Mucosa of descending colon (tissue), 3 donors: ENCODE results near the gene SOX6. TPM values are rescaled to one million over a fixed set of nuclear protein-coding genes. Genes with fewer than 3 reads are reported as not detected.

Experiments
- ATAC-seq: fragments of 200-7000 bp; cut with Tn5 transposase; one replicate; pipeline ENCODE4 v1.9.1; 2020; ENCODE audit warnings: mild to moderate bottlenecking, moderate library complexity
- DNase-seq, 3 donors: peaks; one replicate each; pipeline ENCODE4 v3.0.0-alpha.2; 2020
- H3K36me3 ChIP-seq: fragments of 200-600 bp; one replicate; pipeline ENCODE4 v1.8.0; 2021; ENCODE audit warnings: low read depth, mild to moderate bottlenecking
- H3K4me1 ChIP-seq: fragments of 200-600 bp; one replicate; pipeline ENCODE4 v1.8.0; 2021; ENCODE audit warnings: low read depth, mild to moderate bottlenecking
- H3K4me3 ChIP-seq: fragments of 200-600 bp; one replicate; pipeline ENCODE4 v1.8.0; 2021; ENCODE audit warnings: mild to moderate bottlenecking
- H3K9me3 ChIP-seq: fragments of 200-600 bp; one replicate; pipeline ENCODE4 v1.8.0; 2021; ENCODE audit warnings: mild to moderate bottlenecking
- CTCF ChIP-seq: fragments of 200-600 bp; IDR thresholded peaks from one replicate; pipeline ENCODE4 v1.8.0; 2022; ENCODE audit warnings: antibody characterized with exemption, mild to moderate bottlenecking
- intact Hi-C, 2 donors: fragments of 100-400 bp; cut with DNase I in 1 of 2; cut with micrococcal nuclease in 1 of 2; formaldehyde crosslinking; loops; one replicate each; pipeline versions ENCODE4 v1.11.0 to v1.11.1; 2022; cut with DNase I, micrococcal nuclease
- total RNA-seq, 3 donors: library from RNA; stranded (reverse); fragmentation: NEBNext Ultra II Directional in 2 of 3; extraction: Animal tissue kit (Norgen Biotek cat#: 25700) in 2 of 3; gene quantifications; one replicate each; pipeline versions ENCODE4 v1.2.1 to v1.2.4, GENCODE V29; 2021 to 2023
- donor health status: DM: no; HTN: no; CAD: no; lungs with moderate emphysema.
- donor health status: DM: no; HTN: no; CAD: no.
- donor health status: DM: no; HTN: yes; CAD: no.

SOX6 gene
- total RNA-seq, 3 donors from 2014 or later: 5.8 to 6.5 (median 6.0) TPM

GRCh38 chr11:15972838-15973237, 383.5 kb downstream of the SOX6 start:
- Histone ChIP-seq H3K4me3 (no peak overlapping the region), H3K9me3 (no peaks in the 10 kb centered on the region), H3K36me3 (no peaks in the 10 kb centered on the region), H3K4me1 (peaks cover 13% of the 10 kb centered on the region)
- ATAC-seq (peak; percentile 26), DNase-seq (no peak)
- no peak for TF ChIP-seq CTCF
- intact Hi-C loops: no loop called here

GRCh38 chr11:15971215-15971546, 385.2 kb downstream of the SOX6 start:
- TF ChIP-seq CTCF: no peak
- no peak overlapping the region for H3K4me3 ChIP-seq
- no peaks in the 10 kb centered on the region for H3K36me3 ChIP-seq
- peaks cover 25% of the 10 kb centered on the region for H3K4me1 ChIP-seq
- H3K9me3 ChIP-seq: no peaks in the 10 kb centered on the region
- DNase-seq: no peak
- ATAC-seq: no peak
- intact Hi-C loops: no loop called here

DNA sequence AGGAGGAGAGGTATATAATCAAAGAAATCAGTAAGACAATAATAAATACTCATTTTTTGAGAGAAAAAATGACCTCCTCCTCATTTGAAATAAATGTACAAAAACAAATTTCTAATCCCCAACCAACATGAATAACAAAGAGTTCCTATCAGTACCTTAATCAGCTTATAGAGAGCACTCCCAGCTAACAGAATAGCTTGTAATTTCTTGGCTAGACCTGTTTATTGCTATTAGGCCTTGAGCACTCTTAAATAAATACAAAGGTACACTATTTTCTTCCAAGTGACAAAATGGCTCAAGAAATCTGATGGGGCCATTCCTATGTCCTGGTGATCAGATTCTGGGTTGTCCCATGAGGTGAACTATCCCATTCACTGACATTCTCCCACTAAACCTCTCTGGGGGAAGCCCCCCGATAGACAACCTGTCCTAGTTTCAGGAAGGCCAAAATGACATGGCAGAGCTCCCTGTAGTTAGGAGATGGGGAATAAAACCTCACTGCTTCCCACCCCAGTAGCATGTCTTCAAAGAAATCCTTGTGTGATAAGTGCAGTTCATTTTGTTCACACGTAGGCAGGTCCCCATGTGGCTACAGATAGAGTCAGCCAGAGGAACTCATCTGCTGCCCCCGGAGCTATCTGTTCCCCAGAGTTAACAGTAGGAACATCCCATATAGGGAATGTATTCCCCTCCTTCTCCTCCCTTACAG, 385.7 kb downstream of the SOX6 start:
- Histone ChIP-seq H3K4me3 (no peak overlapping the region), H3K4me1 (peaks cover 29% of the 10 kb centered on the region), H3K36me3 (no peaks in the 10 kb centered on the region), H3K9me3 (no peaks in the 10 kb centered on the region)
- DNase-seq (no peak), ATAC-seq (no peak)
- intact Hi-C loops: no loop called here
- TF ChIP-seq CTCF: no peak

DNA sequence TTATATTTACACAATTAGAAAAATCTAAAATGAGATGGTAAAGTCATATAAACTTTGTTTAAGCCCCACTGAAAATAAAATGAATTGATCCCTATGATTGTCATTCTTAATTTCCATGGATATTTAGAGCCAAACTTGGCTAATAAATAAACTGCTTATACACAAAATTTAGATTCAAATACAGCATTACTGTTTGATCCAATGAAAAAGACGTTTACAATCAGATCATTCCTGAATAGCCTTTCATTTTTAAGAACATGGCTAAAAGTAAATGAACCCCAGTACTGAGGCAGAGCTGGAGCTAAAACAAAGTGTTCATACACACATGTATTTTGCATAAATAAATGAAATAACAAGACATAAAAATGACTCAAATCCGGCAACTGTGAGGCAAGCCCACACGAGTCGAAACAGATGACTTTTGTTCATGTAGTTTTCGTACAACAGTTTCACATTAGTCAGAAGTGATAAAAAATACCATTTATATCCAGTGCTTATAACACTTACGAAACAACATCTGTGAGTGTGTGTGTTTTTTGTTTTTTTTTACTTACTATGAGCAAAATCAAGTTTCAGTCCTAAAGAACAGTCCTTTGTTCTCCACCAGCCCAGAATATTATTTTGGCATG, 386.5 kb downstream of the SOX6 start:
- Histone ChIP-seq H3K9me3 (no peaks in the 10 kb centered on the region), H3K4me1 (peaks cover 32% of the 10 kb centered on the region), H3K36me3 (no peaks in the 10 kb centered on the region), H3K4me3 (no peak overlapping the region)
- TF ChIP-seq CTCF: no peak
- ATAC-seq (no peak), DNase-seq (no peak)
- intact Hi-C loops: no loop called here

GRCh38 chr11:15969281-15969680, 387.1 kb downstream of the SOX6 start:
- Histone ChIP-seq H3K4me3 (no peak overlapping the region), H3K4me1 (peaks cover 32% of the 10 kb centered on the region), H3K36me3 (no peaks in the 10 kb centered on the region), H3K9me3 (no peaks in the 10 kb centered on the region)
- DNase-seq: peak in 1 of 3 donors; percentile 50
- ATAC-seq: peak; percentile 48
- intact Hi-C loops: no loop called here
- TF ChIP-seq CTCF: no peak
